ENCODE results near the gene TEKT2. TPM values are rescaled to one million over a fixed set of nuclear protein-coding genes. Genes with fewer than 3 reads are reported as not detected.

Gene TEKT2
- total and polyA plus RNA-seq, 9 donors = 0.12 to 22.5 (median 1.4) TPM

DNA sequence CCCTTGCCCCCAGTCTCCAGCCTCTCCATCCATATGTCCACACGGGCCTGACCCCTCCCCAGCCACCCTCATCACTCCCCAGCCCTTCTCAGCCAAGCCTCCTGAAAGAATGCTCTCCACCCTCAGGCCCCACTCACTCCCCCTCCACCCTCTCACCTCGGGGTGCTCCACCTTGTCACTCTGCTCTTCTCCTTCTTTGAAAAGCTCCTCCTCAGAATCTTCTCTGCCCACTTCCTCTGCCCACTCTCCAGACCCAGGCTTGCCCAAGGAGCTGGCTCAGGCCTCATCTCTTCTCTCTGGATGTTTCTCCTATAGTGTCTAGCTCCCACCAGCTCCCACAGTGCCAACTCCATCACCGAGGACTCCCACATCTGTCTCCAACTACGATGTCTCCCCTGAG lies 27.3 kb downstream of the TEKT2 start:
- Histone ChIP-seq H3K4me1 (ENCODE audit: insufficient read depth) (no peaks in the 10 kb centered on the region), H3K27ac (no peak overlapping the region)
- WGBS, 3 donors = 54 to 60% (median 60%) methylated on average over 4 of the region's 4 CpGs

DNA sequence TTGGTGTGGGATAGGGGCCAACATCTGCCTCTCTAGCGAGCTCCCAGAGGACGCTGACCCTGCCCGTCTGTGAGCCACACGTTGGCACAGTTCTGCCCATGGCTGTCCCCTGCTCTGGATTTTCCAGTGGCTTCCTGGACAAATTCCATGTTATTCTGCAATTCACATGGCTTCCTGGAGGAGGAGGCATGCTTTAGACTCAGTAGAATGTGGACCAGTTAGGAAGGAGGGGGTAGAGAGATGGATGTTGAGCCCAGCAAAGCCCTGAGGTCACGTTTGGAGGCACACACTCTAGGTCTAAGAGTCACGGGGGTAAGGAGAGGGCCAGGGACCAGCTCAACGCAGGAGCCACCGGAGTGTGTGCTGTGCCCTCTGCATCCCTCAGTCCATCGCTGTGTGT lies 28.9 kb downstream of the TEKT2 start:
- 86 to 90% (median 90%) methylated on average over 9 of the region's 9 CpGs for WGBS, 3 donors
- Histone ChIP-seq H3K4me1 (ENCODE audit: insufficient read depth) (no peaks in the 10 kb centered on the region), H3K27me3 (no peaks in the 10 kb centered on the region), H3K36me3 (no peaks in the 10 kb centered on the region), H3K9me3 (no peaks in the 10 kb centered on the region), H3K27ac (no peak overlapping the region), H3K4me3 (no peak overlapping the region)
- intact Hi-C loops (cut with DNase I) = no loop called here
- no peak for TF ChIP-seq EP300 (IDR thresholded peaks at IDR 0.05)
- no peak for TF ChIP-seq POLR2A (IDR thresholded peaks at IDR 0.05)
- TF ChIP-seq, protein P1, sequence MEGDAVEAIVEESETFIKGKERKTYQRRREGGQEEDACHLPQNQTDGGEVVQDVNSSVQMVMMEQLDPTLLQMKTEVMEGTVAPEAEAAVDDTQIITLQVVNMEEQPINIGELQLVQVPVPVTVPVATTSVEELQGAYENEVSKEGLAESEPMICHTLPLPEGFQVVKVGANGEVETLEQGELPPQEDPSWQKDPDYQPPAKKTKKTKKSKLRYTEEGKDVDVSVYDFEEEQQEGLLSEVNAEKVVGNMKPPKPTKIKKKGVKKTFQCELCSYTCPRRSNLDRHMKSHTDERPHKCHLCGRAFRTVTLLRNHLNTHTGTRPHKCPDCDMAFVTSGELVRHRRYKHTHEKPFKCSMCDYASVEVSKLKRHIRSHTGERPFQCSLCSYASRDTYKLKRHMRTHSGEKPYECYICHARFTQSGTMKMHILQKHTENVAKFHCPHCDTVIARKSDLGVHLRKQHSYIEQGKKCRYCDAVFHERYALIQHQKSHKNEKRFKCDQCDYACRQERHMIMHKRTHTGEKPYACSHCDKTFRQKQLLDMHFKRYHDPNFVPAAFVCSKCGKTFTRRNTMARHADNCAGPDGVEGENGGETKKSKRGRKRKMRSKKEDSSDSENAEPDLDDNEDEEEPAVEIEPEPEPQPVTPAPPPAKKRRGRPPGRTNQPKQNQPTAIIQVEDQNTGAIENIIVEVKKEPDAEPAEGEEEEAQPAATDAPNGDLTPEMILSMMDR (IDR thresholded peaks at IDR 0.05) = no peak
- no peak for DNase-seq

More for the DNA sequence above, 27.3 kb downstream of the TEKT2 start:
- TF ChIP-seq, protein P1 (IDR thresholded peaks at IDR 0.05) = no peak
- no peak for TF ChIP-seq POLR2A (IDR thresholded peaks at IDR 0.05)
- no peak for TF ChIP-seq EP300 (IDR thresholded peaks at IDR 0.05)
- no peak for DNase-seq
- intact Hi-C loops (cut with DNase I) = no loop called here
- no peaks in the 10 kb centered on the region for H3K9me3 ChIP-seq
- no peaks in the 10 kb centered on the region for H3K27me3 ChIP-seq
- H3K4me3 ChIP-seq = no peak overlapping the region
- H3K36me3 ChIP-seq = no peaks in the 10 kb centered on the region

DNA sequence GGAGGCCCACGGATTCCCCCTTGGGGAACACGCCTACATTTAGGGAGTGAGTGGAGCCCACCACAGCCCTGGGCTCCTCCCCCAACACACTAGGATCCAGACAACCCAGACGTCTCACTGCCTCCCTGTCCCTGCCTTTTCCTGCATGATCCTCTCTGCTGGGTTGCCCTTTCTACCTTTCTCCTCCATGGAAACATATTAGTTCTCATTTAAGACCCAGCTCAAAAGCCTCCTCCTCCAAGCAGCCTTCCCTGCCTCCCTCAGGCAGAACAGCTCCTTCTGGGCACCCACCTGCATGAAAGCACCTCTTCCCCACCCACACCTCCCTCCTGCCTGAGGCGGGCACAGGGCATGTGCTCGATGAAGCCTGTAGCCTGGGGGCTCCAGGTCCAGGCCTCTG lies 30.5 kb downstream of the TEKT2 start:
- Histone ChIP-seq H3K36me3 (no peaks in the 10 kb centered on the region), H3K27ac (no peak overlapping the region), H3K27me3 (no peaks in the 10 kb centered on the region), H3K9me3 (no peaks in the 10 kb centered on the region), H3K4me1 (ENCODE audit: insufficient read depth) (no peaks in the 10 kb centered on the region), H3K4me3 (no peak overlapping the region)
- TF ChIP-seq POLR2A (IDR thresholded peaks at IDR 0.05) (no peak), EP300 (IDR thresholded peaks at IDR 0.05) (no peak)
- TF ChIP-seq, protein P1 (IDR thresholded peaks at IDR 0.05) = no peak
- 67 to 81% (median 73%) methylated on average over 5 of the region's 5 CpGs for WGBS, 3 donors
- no peak for DNase-seq
- intact Hi-C loops (cut with DNase I) = no loop called here

DNA sequence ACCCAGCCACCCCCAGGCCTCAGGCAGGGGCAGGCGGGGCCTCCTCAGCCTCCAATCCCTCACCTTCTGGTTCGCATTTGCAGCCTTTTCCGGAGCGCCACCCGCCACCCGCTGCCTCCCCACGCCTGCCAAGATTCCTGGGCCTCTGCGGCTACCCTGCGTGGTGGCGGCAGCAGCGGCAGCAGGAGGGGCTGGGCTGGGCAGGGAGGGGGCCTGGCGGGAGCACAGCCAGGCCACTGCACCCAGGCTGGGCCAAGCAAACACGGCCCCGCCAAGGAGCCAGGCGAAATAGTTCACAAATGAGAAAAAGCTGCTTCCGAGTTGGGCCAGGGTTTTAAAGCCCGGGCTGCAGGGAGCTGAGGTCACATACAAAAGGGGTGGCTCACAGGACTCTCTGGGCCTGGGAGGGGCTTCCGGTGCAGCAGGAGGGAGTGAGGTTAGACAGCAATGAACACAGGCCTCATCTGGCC lies 31.3 kb downstream of the TEKT2 start:
- TF ChIP-seq POLR2A (IDR thresholded peaks at IDR 0.05) = no peak
- no peak for TF ChIP-seq EP300 (IDR thresholded peaks at IDR 0.05)
- TF ChIP-seq, protein P1 (IDR thresholded peaks at IDR 0.05) = no peak
- DNase-seq = no peak
- Histone ChIP-seq H3K4me3 (no peak overlapping the region), H3K36me3 (no peaks in the 10 kb centered on the region), H3K9me3 (no peaks in the 10 kb centered on the region), H3K4me1 (ENCODE audit: insufficient read depth) (no peaks in the 10 kb centered on the region), H3K27me3 (no peaks in the 10 kb centered on the region), H3K27ac (no peak overlapping the region)
- WGBS, 3 donors = 68 to 80% (median 77%) methylated on average over 18 of the region's 18 CpGs
- intact Hi-C loops (cut with DNase I) = no loop called here
